Stimulated activated CD4-positive, alpha-beta T cell treated with anti-CD3 and anti-CD28 coated beads, Interleukin-1b, Interleukin-23, amount 100 ng/mL, for 4 hours (primary cell): ENCODE results near the gene FADS1.

Source experiments
- DNase-seq, 2 donors: peaks; one replicate each; pipeline ENCODE4 v3.0.0-alpha.2; 2020; ENCODE audit warnings: low read depth in 2 of 2

Gene FADS1

GRCh38 chr11:61827571-61828378 is 11.0 kb upstream of the FADS1 start, which contains the start of gene FADS2:
FADS2 (plus strand) TSS chr11:61828300; CDS start chr11:61828391, 91 bp downstream.
- peak; percentile 27 to 56 for DNase-seq

DNA sequence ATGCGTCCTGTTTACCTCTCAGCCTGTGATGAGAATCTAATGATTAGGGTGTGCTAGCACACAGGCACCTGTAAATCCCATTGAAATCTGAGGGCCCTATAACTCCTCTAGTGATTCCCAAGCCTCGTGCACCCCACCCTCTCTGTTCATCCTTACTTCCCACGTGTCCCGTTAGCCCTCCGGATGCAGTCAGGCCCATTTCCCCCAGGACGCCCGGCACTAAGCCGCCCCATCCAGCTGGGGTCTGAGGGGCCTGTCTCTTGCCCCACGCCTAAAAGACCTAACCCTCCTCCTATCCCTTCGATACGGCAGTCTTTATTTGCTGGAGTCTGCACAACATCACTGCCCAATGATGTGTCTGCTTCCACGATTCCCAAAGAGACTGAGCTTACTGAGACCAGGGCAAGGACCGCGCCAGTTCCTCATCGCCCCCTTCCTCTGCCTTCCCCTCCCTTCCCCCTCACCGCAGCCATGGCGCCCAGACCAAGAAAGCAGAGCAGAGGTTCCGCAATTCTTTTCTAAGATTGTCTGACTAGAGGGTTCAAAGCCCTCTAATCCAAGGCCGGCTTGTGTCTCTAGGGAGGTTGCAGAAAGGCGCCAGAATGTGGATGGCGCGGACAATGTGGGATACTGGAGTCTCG is 10.2 kb upstream of the FADS1 start:
- DNase-seq = no peak

GRCh38 chr11:61820174-61820573 is 3.4 kb upstream of the FADS1 start:
- DNase-seq = no peak

DNA sequence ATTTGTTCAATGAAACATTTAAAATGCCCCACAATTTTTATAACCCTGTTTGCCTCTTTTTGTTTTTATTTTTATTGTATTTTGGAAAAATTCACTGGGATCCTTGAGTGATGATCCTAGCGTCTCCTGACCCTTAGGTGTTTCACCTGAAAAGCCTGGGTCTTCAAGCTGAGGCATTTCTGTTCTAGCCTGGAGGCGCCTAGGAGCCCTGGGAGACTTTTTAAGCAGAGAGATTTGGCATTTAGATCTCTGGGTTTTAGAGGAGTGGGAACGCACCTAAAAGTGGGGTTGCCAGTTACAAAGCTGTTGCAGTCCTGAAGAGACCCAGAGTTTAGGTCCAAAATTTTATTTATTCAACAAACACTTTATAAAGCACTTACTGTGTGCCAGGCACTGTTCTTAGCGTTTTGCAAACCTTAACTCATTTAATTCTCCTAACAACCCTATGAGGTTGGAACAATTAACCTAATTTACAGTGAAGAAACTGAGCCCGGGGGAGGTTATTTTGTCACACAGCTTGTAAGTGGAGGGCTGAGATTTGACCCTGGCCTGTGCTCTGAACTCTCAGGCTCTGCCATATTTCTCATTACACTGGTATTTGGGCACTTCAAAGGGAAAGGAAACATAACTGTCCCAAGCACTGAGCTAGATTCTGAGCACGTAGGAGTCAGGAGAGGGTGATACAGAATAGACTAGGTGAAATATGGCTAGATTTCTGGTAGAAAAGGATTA is 834 bp upstream of the FADS1 start:
- no peak for DNase-seq

GRCh38 chr11:61815790-61816735 is 740 bp downstream of the FADS1 start:
- DNase-seq = peak; percentile 42 to 46

DNA sequence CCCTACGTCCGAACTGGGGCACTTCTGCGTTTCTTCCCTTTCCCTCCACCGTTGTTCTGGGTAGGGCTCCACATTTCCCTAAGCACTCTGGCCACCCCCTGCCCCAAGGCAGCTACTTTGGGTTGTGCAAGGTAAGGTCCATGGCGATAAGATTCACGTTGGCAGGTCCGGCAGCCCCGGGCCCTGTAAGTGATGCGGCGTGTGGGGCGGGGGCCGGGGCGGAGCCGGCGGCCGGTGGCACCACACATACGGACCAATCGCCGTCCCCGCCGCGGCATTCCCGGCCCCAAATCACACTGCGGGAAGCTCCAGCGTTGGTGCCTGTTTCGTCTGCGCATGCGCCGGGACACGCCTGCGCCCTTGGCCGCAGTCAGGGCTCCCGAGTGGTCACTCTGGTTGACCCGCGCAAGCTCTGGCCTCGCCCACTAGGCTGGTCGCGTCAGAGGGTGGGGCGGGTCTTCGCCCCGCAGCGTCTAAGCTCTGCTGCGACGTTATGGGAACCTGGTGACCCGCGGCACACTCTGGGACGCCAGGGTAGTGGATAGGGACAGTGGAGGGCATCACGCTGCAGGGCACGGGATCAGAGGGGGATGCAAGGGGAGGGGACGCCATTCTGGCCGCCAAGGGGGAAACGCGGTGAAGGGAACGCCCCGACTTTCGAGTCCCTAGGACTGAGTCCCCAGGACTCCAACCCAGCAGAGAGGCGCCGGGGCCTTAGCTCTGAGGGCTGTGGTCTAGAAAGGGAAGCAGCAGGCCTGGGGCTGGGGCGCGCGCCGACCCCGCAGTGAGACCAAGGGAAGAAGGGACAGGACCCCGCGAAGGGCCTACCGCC is 1.6 kb downstream of the FADS1 start:
- DNase-seq = peak in 1 of 2 donors; percentile 37

DNA sequence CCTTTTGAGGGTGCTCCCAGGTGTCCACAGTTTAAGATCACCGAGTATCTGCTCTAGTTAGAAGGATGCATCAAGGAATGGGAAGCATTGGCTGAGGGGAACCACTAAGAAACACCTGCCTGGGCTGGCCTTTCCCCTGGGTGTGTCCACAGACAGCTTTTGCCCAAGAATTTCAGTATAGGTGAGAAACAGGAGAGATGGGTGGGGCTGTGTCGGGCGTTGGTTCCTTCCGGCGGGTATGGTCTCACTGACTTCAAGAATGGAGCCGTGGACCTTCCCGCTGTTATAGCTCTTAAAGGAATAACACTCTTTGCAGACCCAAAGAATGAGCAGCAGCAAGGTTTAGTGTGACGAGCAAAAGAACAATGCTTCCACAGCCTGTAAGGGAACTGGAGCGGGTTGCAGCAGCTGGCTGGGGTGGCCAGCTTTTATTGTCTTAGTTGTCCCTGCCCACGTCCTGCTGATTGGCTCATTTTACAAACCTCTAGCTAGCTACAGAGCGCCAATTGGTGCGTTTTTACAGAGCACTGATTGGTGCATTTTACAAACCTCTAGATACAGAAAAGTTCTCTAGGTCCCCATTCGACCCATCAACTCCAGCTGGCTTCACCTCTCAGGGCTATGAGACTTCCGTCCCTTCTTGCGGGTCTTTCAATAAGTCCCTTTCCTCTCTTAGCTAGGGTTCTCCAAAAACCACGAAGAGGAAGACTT is 2.4 kb downstream of the FADS1 start:
- no peak for DNase-seq

DNA sequence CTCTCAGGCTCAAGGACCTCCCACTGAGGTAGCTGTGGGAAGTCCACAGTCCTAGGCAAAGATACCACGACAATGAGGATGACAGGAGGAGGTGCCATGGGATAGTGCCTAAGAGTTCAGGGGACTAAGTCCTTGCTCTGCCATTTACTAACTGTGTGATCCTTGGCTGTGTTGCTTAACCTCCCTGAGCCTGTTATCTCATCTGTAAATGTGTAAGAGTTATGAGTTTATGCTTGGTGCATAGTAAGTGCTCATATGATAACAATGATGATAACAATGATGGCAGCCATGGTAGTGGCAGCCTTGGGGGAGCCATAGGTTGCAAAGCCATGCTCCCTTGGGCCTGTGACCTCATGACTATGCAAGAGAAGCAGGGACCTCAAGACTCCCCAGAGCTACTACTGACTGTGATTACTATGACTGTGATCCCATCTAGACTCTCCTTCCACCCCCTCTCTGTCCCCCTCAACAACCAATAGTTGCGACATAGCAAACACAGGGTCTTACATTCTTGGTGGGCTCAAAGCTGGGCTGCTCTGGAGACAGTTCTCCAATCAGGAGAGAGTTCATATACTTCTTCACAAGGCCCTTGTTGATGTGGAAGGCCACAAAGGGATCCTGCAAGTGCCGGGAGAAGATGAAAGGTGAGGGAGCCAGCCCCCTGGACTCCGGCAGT is 3.9 kb downstream of the FADS1 start:
- DNase-seq = no peak

DNA sequence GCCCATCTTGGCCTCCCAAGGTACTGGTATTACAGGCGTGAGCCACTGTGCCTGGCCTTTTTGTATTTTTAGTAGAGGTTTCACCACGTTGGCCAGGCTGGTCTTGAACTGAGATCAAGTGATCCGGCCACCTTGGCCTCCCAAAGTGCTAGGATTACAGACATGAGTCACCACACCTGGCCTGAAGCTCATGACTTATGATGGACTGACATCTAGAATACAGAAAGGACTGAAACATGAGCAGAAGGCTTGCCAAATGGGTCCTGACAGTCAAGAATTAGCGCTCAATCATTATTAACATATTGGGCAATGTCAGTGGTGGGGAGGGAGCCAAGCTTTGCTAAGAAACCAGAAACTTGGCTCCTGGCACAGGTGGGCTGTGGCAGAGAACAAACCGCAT is 5.0 kb downstream of the FADS1 start:
- no peak for DNase-seq

DNA sequence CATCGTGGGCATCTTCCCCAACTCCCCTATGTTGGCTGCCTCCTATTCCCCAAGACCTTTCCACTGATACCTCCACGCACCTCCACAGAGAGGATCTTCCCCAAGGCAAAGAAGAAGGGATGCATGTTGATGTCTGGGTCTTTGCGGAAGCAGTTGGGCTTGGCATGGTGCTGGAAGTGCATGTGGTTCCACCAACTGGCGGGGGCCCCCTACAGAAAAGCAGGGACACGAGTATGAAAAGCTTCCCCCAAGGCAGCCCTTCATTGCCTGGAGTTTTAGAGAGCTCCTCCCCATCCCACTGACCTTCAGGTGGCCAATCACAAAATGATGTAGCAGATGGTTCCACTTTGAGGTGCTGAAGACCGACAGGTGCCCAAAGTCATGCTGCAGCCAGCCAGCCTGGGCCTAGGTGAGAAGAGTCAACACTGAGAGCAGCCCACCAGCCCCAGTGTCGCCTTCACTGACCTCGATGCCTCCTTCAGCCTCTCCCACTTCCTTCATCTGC is 6.1 kb downstream of the FADS1 start:
- DNase-seq = no peak

DNA sequence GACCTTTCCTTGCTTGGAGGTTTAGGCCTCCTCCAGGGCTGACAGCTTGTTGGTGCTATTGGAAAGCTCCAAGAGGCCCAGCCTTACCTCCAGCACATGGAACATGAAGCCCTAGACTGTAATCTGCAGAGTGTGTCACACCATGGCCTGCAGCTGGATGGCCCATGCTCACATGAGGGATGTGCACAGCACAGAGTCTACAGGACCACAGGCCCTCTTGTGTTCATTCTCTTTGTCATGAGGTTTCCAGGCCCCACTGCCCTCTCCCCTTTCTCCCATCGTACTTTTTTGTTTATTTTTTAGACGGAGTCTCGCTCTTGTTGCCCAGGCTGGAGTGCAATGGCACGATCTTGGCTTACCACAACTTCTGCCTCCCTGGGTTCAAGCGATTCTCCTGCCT is 10.0 kb downstream of the FADS1 start:
- no peak for DNase-seq

- no peak for DNase-seq
Observed at GRCh38 chr11:61805146-61805545, 11.7 kb downstream of the FADS1 start.

DNA sequence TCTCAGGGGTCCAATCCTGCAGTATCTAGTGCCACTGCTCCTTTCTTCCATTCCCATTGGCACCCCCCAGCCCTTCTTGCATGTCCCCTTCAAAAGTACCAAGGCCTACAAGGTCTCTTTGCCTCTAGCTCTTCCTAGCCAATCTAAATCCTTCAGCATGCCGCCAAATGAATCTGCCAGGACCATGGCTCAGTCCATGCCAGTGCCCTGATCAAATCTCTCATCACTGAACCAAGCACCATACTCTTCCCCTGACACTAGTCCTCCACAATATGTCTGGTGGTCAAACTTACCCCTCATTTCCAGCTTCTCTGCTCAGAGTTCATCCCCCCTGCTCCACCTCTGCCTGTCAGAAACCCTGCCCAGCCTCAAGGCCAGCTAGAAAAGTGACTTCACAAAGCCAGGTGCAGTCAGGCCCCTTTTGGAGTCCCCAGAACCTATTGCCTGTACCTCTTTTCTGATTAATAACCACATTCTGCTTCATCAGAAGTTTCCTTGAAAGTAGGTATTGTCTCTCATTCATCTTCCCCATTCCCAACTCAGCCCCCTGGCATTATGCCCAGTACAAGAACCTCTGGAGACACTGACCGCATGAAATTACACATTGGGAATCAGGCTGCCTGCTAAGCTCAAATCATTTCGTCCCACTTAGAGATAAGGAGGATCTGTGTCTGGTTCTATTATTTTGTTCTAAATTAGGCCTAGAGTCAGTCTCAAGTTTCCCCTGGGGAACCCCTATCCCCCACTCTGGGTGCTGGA is 12.7 kb downstream of the FADS1 start:
- DNase-seq = no peak

GRCh38 chr11:61802605-61803004 is 14.2 kb downstream of the FADS1 start:
- no peak for DNase-seq

DNA sequence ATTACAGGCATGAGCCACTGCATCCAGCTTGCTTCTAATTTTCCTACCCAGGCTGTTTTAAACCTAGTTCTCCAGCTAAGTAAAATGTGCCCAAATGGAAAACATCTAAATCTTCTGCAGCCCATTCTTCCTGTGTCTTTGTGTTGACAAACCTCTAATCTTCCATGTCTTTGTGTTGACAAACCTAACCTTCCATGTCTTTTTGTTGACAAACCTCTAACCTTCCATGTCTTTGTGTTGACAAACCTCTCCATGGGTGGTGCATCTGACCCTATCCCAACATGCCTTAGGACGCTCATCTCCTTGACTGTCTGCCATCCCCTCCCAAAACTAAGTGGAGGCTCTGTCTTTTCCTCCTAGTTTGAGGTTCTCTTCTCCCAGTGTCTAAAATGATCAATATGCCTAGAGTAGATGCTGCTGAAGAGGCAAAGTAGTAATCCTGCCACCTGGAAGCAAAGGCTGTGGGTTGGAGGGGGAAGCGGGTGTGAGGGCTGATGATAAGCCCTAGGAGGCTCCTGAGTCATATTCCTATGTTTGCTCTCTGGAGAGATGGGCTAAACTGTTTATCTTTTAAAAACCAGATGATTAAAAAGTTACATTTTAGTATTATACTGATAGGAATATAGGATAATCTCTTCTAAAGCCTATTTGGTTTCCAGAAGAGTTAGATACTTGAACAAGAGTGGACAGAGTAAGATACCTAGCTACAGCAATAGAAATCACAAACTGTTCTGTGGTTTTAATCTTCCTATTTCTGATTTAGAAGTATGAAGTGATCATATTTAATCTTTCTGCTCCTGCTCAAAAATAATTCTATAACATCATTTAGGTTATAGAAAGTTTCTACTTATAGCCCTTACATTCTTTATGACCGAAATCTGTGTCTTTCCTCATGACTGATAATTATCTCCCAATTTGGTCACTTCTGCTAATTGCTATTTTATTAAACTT is 16.2 kb downstream of the FADS1 start:
- no peak for DNase-seq

- DNase-seq = no peak
Observed at GRCh38 chr11:61799665-61800284, 17.0 kb downstream of the FADS1 start.
